Germinal center (tissue), 1 donor: ENCODE data around the gene CPEB2.
"Not testable (repeated sequence)": the region's sequence is repeated elsewhere in the genome, so short reads cannot be mapped to it uniquely, and the experiment has no call there.

Experiments
- DNase-seq: peaks from one replicate; pipeline ENCODE4 v3.0.0; 2012; ENCODE audit warnings: mixed read lengths, low spot score

Gene CPEB2

GRCh38 chr4:15054541-15054940, 52.3 kb downstream of the CPEB2 start:
- no peak for DNase-seq

DNA sequence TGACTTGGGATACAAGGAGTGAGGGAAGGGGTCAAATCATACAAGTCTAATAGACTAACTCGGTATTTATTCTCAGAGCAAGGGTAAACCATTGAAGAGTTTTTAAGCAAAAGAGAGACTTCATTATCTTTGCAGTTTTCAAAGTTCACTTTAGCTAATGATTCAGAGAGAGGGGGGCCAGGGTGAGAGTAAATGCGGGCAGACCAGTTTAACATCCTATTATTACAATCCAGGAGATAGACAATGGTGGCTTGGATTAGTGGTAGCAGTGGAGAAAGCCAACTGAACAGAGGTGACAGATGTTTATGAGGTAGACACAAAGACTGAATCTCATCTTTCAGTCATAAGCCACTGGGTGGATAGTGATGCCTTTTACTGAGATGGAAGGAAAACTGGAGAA, 57.9 kb downstream of the CPEB2 start:
- no peak for DNase-seq

DNA sequence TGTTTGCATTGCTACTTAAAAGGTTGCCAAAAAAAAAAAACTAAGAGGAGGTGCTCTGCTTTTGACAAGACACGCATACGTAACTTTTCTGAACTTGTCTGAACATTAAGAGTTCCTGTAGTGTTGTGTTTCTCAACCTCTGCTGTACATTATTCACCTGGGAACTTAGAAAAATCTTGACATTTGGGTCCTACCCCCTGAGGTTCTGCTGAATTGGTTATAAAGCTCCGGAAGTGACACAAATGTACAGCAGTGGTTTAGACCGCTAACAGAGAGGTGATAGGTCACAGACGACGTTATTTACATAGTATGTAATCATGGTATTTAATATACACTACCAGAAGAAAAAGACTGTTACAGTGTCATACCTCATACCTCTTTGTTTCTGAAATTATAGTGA, 61.1 kb downstream of the CPEB2 start:
- no peak for DNase-seq

DNA sequence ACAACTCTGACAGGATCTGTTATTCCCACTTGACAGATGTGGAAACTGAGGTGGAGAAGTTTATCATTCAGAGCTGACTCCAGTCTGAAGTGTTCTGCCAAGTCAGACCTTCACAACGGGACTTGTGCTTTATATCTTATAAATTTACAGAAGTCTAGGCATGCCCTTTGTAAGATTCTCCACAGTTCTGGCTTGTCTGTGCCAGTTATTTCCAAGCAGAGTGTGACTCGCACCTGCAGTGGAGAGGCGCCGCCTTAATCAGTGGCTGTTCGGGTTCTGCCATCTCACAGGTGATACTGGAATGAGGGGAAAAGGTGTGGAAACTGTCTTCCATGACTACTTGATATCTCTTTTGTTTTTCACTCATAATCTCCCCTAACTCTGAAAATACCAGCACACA, 63.2 kb downstream of the CPEB2 start:
- DNase-seq: no peak

- DNase-seq: no peak
Measured at GRCh38 chr4:15066140-15066539, 63.9 kb downstream of the CPEB2 start.

GRCh38 chr4:15068298-15068697, 66.0 kb downstream of the CPEB2 start:
- DNase-seq: no peak

GRCh38 chr4:15075875-15076274, 73.6 kb downstream of the CPEB2 start:
- no peak for DNase-seq

DNA sequence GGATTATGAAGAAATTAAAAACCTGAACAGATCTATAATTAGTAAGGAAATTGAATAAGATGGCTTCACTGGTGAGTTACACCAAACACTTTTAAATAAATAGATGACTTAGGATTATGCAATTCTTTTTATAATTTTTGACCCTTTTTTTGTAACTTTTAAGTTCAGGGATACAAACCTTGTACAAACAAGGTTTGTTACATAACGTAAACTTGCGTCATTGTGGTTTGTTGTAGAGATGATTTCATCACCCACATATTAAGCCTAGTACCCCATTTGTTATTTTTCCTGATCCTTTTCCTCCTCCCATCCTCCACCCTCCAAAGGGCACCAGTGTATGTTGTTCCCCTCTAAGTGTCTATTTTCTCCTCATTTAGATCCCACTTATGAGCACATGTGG, 75.7 kb downstream of the CPEB2 start:
- DNase-seq: no peak

- no peak for DNase-seq
Measured at GRCh38 chr4:15078682-15079642, 76.7 kb downstream of the CPEB2 start.

GRCh38 chr4:15084780-15085179, 82.5 kb downstream of the CPEB2 start:
- DNase-seq: no peak

DNA sequence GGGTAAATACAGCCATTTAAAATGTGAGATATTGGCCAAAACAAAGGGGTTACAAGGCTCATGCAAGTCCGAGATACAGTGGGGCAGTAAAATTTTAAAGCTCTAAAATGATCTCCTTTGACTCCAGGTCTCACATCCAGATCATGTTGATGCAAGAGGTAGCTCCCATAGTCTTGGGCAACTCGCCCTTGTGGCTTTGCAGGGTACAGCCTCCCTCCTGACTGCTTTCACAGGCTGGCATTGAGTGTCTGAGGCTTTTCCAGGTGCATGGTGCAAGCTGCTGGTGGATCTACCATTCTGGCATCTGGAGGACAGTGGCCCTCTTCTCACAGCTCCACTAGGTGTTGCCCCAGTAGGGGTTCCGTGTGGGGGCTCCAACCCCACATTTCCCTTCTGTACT, 83.5 kb downstream of the CPEB2 start:
- not testable (repeated sequence) for DNase-seq

- DNase-seq: not testable (repeated sequence)
Measured at GRCh38 chr4:15086259-15086658, 84.0 kb downstream of the CPEB2 start.

- no peak for DNase-seq
Measured at GRCh38 chr4:15088394-15089035, 86.2 kb downstream of the CPEB2 start.

- no peak for DNase-seq
Measured at GRCh38 chr4:15089979-15090378, 87.7 kb downstream of the CPEB2 start.

GRCh38 chr4:15100380-15100779, 98.1 kb downstream of the CPEB2 start:
- no peak for DNase-seq

GRCh38 chr4:15100994-15101695, 98.9 kb downstream of the CPEB2 start:
- DNase-seq: no peak

DNA sequence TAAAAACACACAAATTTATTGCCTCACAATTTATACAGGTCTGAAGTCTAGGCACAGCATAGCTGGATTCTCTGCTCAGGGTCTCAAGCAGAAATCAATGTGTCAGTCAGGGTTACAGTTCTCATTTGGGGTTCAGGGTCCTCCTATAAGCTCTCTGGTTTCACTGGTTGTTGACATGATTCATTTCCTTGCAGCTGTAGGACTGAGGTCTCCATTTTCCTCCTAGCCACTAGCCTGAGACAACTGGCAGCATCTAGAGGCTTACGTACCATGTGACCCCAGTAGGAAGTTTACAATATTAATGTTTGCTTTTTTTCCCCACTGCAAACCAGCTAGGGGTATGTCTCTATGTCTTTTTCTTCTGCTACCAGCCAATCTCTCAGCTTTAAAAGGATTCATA, 102.5 kb downstream of the CPEB2 start:
- DNase-seq: no peak

DNA sequence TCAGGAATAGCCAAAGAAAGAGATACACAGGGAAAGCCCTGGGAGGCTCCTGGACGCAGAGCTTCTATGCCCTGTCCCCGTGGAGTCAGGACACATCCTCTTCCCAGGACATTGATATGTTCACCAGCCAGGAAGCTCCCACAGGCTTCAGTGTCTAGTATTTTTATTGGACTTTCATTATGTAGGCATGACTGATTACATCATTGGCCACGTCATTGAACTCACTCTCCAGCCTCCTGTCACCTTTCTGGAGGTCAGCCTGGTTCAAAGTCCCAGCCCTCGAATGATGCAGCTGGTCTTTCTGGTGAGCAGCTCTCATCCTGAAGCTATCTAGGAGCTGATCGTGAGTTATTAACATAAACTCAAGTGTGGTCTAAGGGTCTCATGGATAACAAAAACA, 104.1 kb downstream of the CPEB2 start:
- no peak for DNase-seq

DNA sequence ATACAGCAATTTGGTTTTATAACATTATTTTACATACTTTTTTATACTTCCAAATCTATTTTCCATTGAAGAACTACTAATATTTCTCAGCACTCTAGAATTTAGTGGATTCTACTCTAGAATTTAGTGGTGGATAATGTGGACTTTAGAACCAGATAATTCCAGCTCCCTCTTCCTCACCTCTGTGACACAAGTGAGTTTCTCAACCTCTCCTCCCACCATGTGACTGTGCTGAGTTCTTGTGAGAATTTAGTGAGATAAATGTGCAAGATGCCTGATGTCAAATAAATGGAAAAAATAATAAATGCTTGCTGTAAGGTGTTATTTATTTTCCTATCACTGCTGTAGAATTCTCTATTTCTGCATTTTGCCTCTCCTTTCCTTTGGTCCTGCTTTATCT, 107.3 kb downstream of the CPEB2 start:
- no peak for DNase-seq

GRCh38 chr4:15110120-15110571, 107.9 kb downstream of the CPEB2 start:
- no peak for DNase-seq

DNA sequence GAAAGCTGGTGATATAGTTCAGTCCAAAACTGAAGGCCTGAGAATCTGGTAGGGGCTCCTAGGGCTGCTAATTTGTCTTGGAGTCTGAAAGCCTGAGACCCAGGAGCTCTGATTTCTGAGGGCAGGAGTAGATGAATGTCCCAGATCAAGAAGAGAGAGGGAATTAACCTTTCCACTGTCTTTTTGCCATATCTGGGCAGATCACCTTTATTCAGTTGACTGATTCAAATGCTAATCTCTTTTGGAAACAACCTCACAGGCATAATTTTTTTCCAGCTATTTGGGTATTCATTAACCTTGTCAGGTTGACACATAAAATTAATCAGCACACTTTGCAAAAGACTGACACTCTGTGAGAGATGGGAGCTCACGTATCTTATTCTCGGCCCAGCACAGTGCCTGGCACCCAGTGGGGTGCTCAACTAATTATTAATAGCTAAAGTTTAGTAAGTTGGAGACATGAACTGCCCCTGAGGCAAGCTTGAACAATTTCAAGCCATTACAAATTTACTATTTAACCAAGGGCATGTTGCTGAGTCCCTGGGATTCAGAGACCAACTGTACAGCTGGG, 114.3 kb downstream of the CPEB2 start:
- no peak for DNase-seq

- no peak for DNase-seq
Measured at GRCh38 chr4:15117270-15117946, 115.1 kb downstream of the CPEB2 start.
